Measurements from ENCODE around the gene MAN2A2. TPM values are rescaled to one million over a fixed set of nuclear protein-coding genes. Genes with fewer than 3 reads are reported as not detected.

Gene MAN2A2
- total and polyA plus RNA-seq, 9 of the 15 experiments (the other 6 are each of a cell fraction or from before 2014, with no cell fraction given) = 7.3 to 151 (median 43.4) TPM

DNA sequence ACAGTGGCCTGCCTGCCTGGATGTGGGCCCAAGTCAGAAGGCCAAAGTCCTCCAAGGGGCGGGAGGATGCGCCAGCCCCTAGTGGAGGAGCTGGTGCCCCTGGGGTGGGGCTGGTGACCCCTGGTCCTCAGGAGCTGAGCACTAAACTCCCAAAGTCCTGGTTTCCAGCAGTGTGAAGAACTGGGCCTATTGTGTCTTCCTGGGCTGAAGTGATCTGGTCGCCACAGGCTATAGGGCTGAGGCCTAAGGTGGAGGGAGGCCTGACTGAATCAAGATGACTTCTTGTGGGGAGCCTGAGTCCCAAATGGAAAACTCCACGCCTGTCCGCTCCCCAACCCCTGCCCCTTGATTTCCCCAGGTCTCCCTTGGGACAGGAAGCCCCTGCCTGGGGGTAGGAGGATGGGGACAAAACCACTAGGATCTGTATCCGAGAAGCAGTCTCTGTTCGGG lies 19.6 kb upstream of the MAN2A2 start (continued):
- TF ChIP-seq REST (IDR thresholded peaks at IDR 0.05; ENCODE audit: borderline replicate concordance) (no peak), REST (CRISPR knock-in tag; IDR thresholded peaks at IDR 0.05; ENCODE audit: low read depth) (no peak), NONO (IDR thresholded peaks at IDR 0.05; ENCODE audit: low read depth in 2 of 2, low read length in 1 of 2) (no peak), POLR2AphosphoS2 (IDR thresholded peaks at IDR 0.05; ENCODE audit: low read length) (0 out of 2 replicates have a peak, but pooled peaks have one; percentile 25), PML (IDR thresholded peaks at IDR 0.05; ENCODE audit: low read length) (0 out of 2 replicates have a peak, but pooled peaks have one; percentile 5), SUPT5H (IDR thresholded peaks at IDR 0.05) (0 out of 2 replicates have a peak, but pooled peaks have one; percentile 44), ZFX (CRISPR knock-in tag; IDR thresholded peaks at IDR 0.05) (peak; percentile 42; the same call in 1 of the 2 replicates), GABPB2 (CRISPR knock-in tag; conservative IDR thresholded peaks at IDR 0.05) (no peak), POLR2A (conservative IDR thresholded peaks at IDR 0.05) (peak; percentile 53; the same call in 1 of the 2 replicates)
